ENCODE results near the gene MBNL2.

MBNL2 gene

GRCh38 chr13:97353927-97354675, 132.0 kb downstream of the MBNL2 start:
- no peak for DNase-seq

GRCh38 chr13:97354808-97355207, 132.7 kb downstream of the MBNL2 start:
- no peak for DNase-seq

GRCh38 chr13:97356592-97356991, 134.5 kb downstream of the MBNL2 start:
- no peak for DNase-seq

- DNase-seq = peak; percentile 86
Measured at GRCh38 chr13:97359181-97360057, 137.3 kb downstream of the MBNL2 start.

- DNase-seq = no peak
Measured at GRCh38 chr13:97360610-97361009, 138.5 kb downstream of the MBNL2 start.

GRCh38 chr13:97364031-97364430, 141.9 kb downstream of the MBNL2 start:
- no peak for DNase-seq

GRCh38 chr13:97364827-97365226, 142.7 kb downstream of the MBNL2 start:
- DNase-seq = no peak

- no peak for DNase-seq
Measured at GRCh38 chr13:97366172-97366688, 144.1 kb downstream of the MBNL2 start.

- DNase-seq = peak; percentile 25
Measured at GRCh38 chr13:97367016-97367822, 145.1 kb downstream of the MBNL2 start.

- peak; percentile 41 for DNase-seq
Measured at GRCh38 chr13:97369261-97369893, 147.2 kb downstream of the MBNL2 start.

GRCh38 chr13:97371486-97372109, 149.5 kb downstream of the MBNL2 start:
- DNase-seq = no peak

GRCh38 chr13:97372936-97373335, 150.8 kb downstream of the MBNL2 start:
- DNase-seq = no peak

GRCh38 chr13:97373787-97374186, 151.7 kb downstream of the MBNL2 start:
- DNase-seq = no peak

GRCh38 chr13:97376981-97377380, 154.8 kb downstream of the MBNL2 start:
- DNase-seq = no peak

- DNase-seq = no peak
Measured at GRCh38 chr13:97379386-97379785, 157.3 kb downstream of the MBNL2 start.

GRCh38 chr13:97380696-97381095, 158.6 kb downstream of the MBNL2 start:
- DNase-seq = no peak

GRCh38 chr13:97381189-97381588, 159.1 kb downstream of the MBNL2 start:
- DNase-seq = no peak

GRCh38 chr13:97382276-97382675, 160.1 kb downstream of the MBNL2 start:
- DNase-seq = no peak

GRCh38 chr13:97384371-97384770, 162.2 kb downstream of the MBNL2 start:
- no peak for DNase-seq

GRCh38 chr13:97385146-97385545, 163.0 kb downstream of the MBNL2 start:
- DNase-seq = no peak

GRCh38 chr13:97385854-97386253, 163.7 kb downstream of the MBNL2 start:
- no peak for DNase-seq

Measured in midbrain (tissue), 1 donor.